Calu3 (cell line): ENCODE data around the gene RBM33. TPM values are rescaled to one million over a fixed set of nuclear protein-coding genes. Genes with fewer than 3 reads are reported as not detected.

Experiments
- BruUV-seq: library from RNA; stranded (reverse); fragments of 400-500 nt; replicated peaks from 2 replicates; lab custom pipeline; 2021; lab: Mats Ljungman, UMichigan
- CTCF ChIA-PET: fragments of 300-600 bp; sonication (Branson Sonifier 250); formaldehyde crosslinking; loops from one replicate; lab custom pipeline; 2022; ENCODE audit warnings: antibody characterized with exemption; lab: Charles Lee
- DNase-seq: peaks from one replicate; pipeline ENCODE4 v3.0.0; 2022
- H3K27ac Mint-ChIP-seq: one replicate; pipeline ENCODE4 v1.8.0; 2022; ENCODE audit warnings: mixed read lengths; ENCODE audit not compliant: unreplicated experiment
- H3K27me3 Mint-ChIP-seq: one replicate; pipeline ENCODE4 v1.8.0; 2022; ENCODE audit warnings: mixed read lengths; ENCODE audit not compliant: unreplicated experiment
- H3K36me3 Mint-ChIP-seq: one replicate; pipeline ENCODE4 v1.8.0; 2022; ENCODE audit warnings: mild to moderate bottlenecking, moderate library complexity, mixed read lengths; ENCODE audit not compliant: insufficient read depth, unreplicated experiment
- H3K4me1 Mint-ChIP-seq: one replicate; pipeline ENCODE4 v1.8.0; 2022; ENCODE audit warnings: mild to moderate bottlenecking, low read depth, mixed read lengths; ENCODE audit not compliant: unreplicated experiment
- H3K4me3 Mint-ChIP-seq: one replicate; pipeline ENCODE4 v1.8.0; 2022; ENCODE audit warnings: mild to moderate bottlenecking, low read depth, moderate library complexity, mixed read lengths; ENCODE audit not compliant: unreplicated experiment
- H3K9me3 Mint-ChIP-seq: one replicate; pipeline ENCODE4 v1.8.0; 2022; ENCODE audit warnings: low read depth, mixed read lengths; ENCODE audit not compliant: unreplicated experiment
- CTCF ChIP-seq: fragments of 200-600 bp; IDR thresholded peaks from one replicate; pipeline ENCODE4 v1.8.0; 2022; ENCODE audit warnings: antibody characterized with exemption; ENCODE audit not compliant: unreplicated experiment
- intact Hi-C: fragments of 100-400 bp; cut with micrococcal nuclease; formaldehyde crosslinking; loops from one replicate; pipeline ENCODE4 v1.10.0; 2022; ENCODE audit not compliant: unreplicated experiment
- total RNA-seq: library from RNA; stranded (reverse); gene quantifications from 2 replicates; pipeline ENCODE4 v1.2.3, GENCODE V29; 2022

RBM33 gene
- total RNA-seq, 1 experiment from 2014 or later, result 82.9 TPM

DNA sequence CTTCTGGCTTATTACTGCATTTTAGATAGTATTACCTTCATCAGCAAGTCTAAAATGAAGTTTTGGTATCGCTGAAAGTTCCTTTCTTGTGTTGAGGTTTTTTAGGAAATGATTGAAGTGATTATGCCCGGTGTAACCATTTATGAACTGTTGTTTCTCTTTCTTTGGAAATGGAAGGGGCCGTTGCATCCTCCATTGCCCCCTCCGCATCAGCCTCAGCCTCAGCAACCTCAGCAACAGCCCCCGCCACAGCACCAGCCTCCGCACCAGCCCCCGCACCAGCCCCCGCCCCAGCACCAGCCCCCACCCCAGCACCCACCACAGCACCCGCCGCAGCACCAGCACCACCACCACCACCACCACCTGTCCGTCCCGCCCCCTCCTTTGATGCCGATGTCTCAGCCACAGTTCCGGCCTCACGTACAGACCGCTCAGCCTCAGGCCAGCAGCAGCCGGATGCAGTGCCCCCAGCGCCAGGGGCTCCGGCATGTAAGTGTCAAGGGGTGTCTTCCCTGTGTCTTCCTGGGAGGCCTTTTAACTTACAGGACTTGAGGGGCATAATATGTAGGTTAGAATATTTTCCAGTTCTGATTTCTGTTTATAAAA lies 95.2 kb downstream of the RBM33 start:
- CTCF ChIA-PET, result no interaction called here
- intact Hi-C loops, result loop anchor here (2.0 kb wide), 1 partner anchor 359 kb away; no protein-coding TSS in a partner anchor
- BruUV-seq, result no TSS peak

GRCh38 chr7:155741082-155741481 lies 96.6 kb downstream of the RBM33 start:
- no TSS peak for BruUV-seq
- CTCF ChIA-PET, result interaction anchor here (0.6 kb wide), 1 partner anchor 21 kb away, joined by 8 read pairs; no protein-coding TSS in a partner anchor

More for the DNA sequence above, 95.2 kb downstream of the RBM33 start:
- H3K9me3 Mint-ChIP-seq, result no peaks in the 10 kb centered on the region
- H3K27ac Mint-ChIP-seq, result no peak overlapping the region
- peaks cover 53% of the 10 kb centered on the region for H3K36me3 Mint-ChIP-seq
- no peak for TF ChIP-seq CTCF
- no peak overlapping the region for H3K4me3 Mint-ChIP-seq
- no peak for DNase-seq
- H3K27me3 Mint-ChIP-seq, result no peaks in the 10 kb centered on the region
- peaks cover 12% of the 10 kb centered on the region for H3K4me1 Mint-ChIP-seq

DNA sequence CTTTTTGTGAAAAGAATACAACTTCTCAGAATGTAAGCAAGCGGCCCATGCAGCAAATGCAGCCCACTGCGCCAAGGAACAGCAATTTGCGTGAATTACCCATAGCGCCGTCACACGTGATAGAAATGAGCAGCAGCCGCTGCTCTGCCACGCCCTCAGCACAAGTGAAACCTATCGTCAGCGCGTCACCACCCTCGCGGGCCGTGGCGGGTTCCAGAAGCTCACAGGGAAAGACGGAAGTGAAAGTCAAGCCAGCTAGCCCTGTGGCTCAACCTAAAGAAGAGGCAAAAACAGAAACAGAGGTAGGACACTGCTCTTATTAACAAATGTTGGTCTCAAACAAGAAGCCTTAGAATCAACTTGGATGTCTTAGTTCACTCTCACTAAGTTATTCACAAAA lies 97.3 kb downstream of the RBM33 start:
- Mint-ChIP-seq H3K27ac (no peak overlapping the region), H3K36me3 (peaks cover 69% of the 10 kb centered on the region), H3K27me3 (no peaks in the 10 kb centered on the region), H3K4me3 (no peak overlapping the region), H3K9me3 (no peaks in the 10 kb centered on the region), H3K4me1 (no peaks in the 10 kb centered on the region)
- TF ChIP-seq CTCF, result no peak
- intact Hi-C loops, result no loop called here
- no TSS peak for BruUV-seq
- DNase-seq, result no peak
- CTCF ChIA-PET, result no interaction called here

More at GRCh38 chr7:155741082-155741481, 96.6 kb downstream of the RBM33 start:
- no peak overlapping the region for H3K4me3 Mint-ChIP-seq
- H3K27me3 Mint-ChIP-seq, result no peaks in the 10 kb centered on the region
- no peak for DNase-seq
- TF ChIP-seq CTCF, result no peak
- intact Hi-C loops, result no loop called here
- H3K27ac Mint-ChIP-seq, result no peak overlapping the region
- peaks cover 67% of the 10 kb centered on the region for H3K36me3 Mint-ChIP-seq
- H3K9me3 Mint-ChIP-seq, result no peaks in the 10 kb centered on the region
- H3K4me1 Mint-ChIP-seq, result peaks cover 3% of the 10 kb centered on the region

- Mint-ChIP-seq H3K4me3 (no peak overlapping the region), H3K27ac (no peak overlapping the region), H3K36me3 (peaks cover 59% of the 10 kb centered on the region), H3K9me3 (no peaks in the 10 kb centered on the region), H3K27me3 (no peaks in the 10 kb centered on the region), H3K4me1 (no peaks in the 10 kb centered on the region)
- DNase-seq, result no peak
- BruUV-seq, result no TSS peak
- TF ChIP-seq CTCF, result no peak
- intact Hi-C loops, result no loop called here
- CTCF ChIA-PET, result no interaction called here
Measured at GRCh38 chr7:155743177-155743576, 98.7 kb downstream of the RBM33 start.
